T-helper 2 cell treated with Interferon-gamma antibody and Interleukin-4, amounts not matched to agents 5 μg/mL and 100 μg/mL, for 36 hours (primary cell): Measurements from ENCODE around the gene AP1S1.
"Not testable (repeated sequence)": the region's sequence is repeated elsewhere in the genome, so short reads cannot be mapped to it uniquely, and the experiment has no call there.

Source experiments
- DNase-seq: peaks from one replicate; pipeline ENCODE4 v3.0.0; 2021; ENCODE audit warnings: low spot score
- H3K27ac Mint-ChIP-seq: one replicate; pipeline ENCODE4 v1.8.0; 2021; ENCODE audit warnings: mild to moderate bottlenecking, mixed read lengths
- H3K27me3 Mint-ChIP-seq: one replicate; pipeline ENCODE4 v1.8.0; 2021; ENCODE audit warnings: low read depth, mixed read lengths
- H3K36me3 Mint-ChIP-seq: one replicate; pipeline ENCODE4 v1.8.0; 2021; ENCODE audit warnings: low read depth, mixed read lengths
- H3K4me1 Mint-ChIP-seq: one replicate; pipeline ENCODE4 v1.8.0; 2021; ENCODE audit warnings: low read depth, mixed read lengths
- H3K4me3 Mint-ChIP-seq: one replicate; pipeline ENCODE4 v1.8.0; 2022; ENCODE audit warnings: mild to moderate bottlenecking, moderate library complexity, mixed read lengths
- H3K9me3 Mint-ChIP-seq: one replicate; pipeline ENCODE4 v1.8.0; 2021; ENCODE audit warnings: mixed read lengths

The AP1S1 gene

GRCh38 chr7:101177644-101178043 is 23.4 kb downstream of the AP1S1 start:
- Mint-ChIP-seq H3K4me1 (peaks cover 8% of the 10 kb centered on the region), H3K27me3 (peaks cover 84% of the 10 kb centered on the region), H3K9me3 (no peaks in the 10 kb centered on the region), H3K36me3 (peaks cover 2% of the 10 kb centered on the region), H3K27ac (no peak overlapping the region), H3K4me3 (no peak overlapping the region)
- no peak for DNase-seq

- Mint-ChIP-seq H3K36me3 (no peaks in the 10 kb centered on the region), H3K4me3 (no peak overlapping the region), H3K27me3 (peaks cover 73% of the 10 kb centered on the region), H3K27ac (no peak overlapping the region), H3K9me3 (no peaks in the 10 kb centered on the region), H3K4me1 (peaks cover 4% of the 10 kb centered on the region)
- DNase-seq: no peak
These were observed 24.8 kb downstream of the AP1S1 start for GRCh38 chr7:101179117-101179516.

GRCh38 chr7:101179713-101180112 is 25.4 kb downstream of the AP1S1 start:
- DNase-seq: no peak
- Mint-ChIP-seq H3K4me1 (peaks cover 3% of the 10 kb centered on the region), H3K27me3 (peaks cover 68% of the 10 kb centered on the region), H3K4me3 (no peak overlapping the region), H3K27ac (no peak overlapping the region), H3K36me3 (no peaks in the 10 kb centered on the region), H3K9me3 (no peaks in the 10 kb centered on the region)

- H3K27me3 Mint-ChIP-seq: peaks cover 67% of the 10 kb centered on the region
- no peak within 1 kb of the TSS for H3K4me3 Mint-ChIP-seq
These were observed 26.0 kb downstream of the AP1S1 start, which contains the start of gene NAT16 for GRCh38 chr7:101180130-101180755. Gene NAT16, minus strand, starts transcription at chr7:101180293. Its CDS starts 5,486 bp downstream, at chr7:101174807.

GRCh38 chr7:101185258-101185839 is 31.1 kb downstream of the AP1S1 start:
- H3K9me3 Mint-ChIP-seq: no peaks in the 10 kb centered on the region
- H3K27ac Mint-ChIP-seq: no peak overlapping the region
- no peaks in the 10 kb centered on the region for H3K36me3 Mint-ChIP-seq
- peaks cover 2% of the 10 kb centered on the region for H3K4me1 Mint-ChIP-seq
- no peak for DNase-seq
- H3K27me3 Mint-ChIP-seq: peaks cover 29% of the 10 kb centered on the region
- H3K4me3 Mint-ChIP-seq: no peak overlapping the region

More at GRCh38 chr7:101180130-101180755, 26.0 kb downstream of the AP1S1 start, which contains the start of gene NAT16:
- no peaks in the 10 kb centered on the region for H3K36me3 Mint-ChIP-seq
- no peak within 1 kb of the TSS for H3K27ac Mint-ChIP-seq
- H3K9me3 Mint-ChIP-seq: no peaks in the 10 kb centered on the region
- no peak for DNase-seq
- peaks cover 3% of the 10 kb centered on the region for H3K4me1 Mint-ChIP-seq

- H3K27me3 Mint-ChIP-seq: peaks cover 22% of the 10 kb centered on the region
- DNase-seq: no peak
- no peak overlapping the region for H3K27ac Mint-ChIP-seq
- no peak overlapping the region for H3K4me3 Mint-ChIP-seq
- H3K36me3 Mint-ChIP-seq: no peaks in the 10 kb centered on the region
- H3K9me3 Mint-ChIP-seq: no peaks in the 10 kb centered on the region
- peaks cover 2% of the 10 kb centered on the region for H3K4me1 Mint-ChIP-seq
These were observed 31.9 kb downstream of the AP1S1 start for GRCh38 chr7:101186194-101186593.

GRCh38 chr7:101186844-101187428 is 32.7 kb downstream of the AP1S1 start:
- no peak overlapping the region for H3K4me3 Mint-ChIP-seq
- H3K27me3 Mint-ChIP-seq: peaks cover 20% of the 10 kb centered on the region
- no peak overlapping the region for H3K27ac Mint-ChIP-seq
- no peaks in the 10 kb centered on the region for H3K9me3 Mint-ChIP-seq
- H3K36me3 Mint-ChIP-seq: no peaks in the 10 kb centered on the region
- DNase-seq: no peak
- peaks cover 2% of the 10 kb centered on the region for H3K4me1 Mint-ChIP-seq

- Mint-ChIP-seq H3K36me3 (no peaks in the 10 kb centered on the region), H3K9me3 (no peaks in the 10 kb centered on the region)
These were observed 34.8 kb downstream of the AP1S1 start for GRCh38 chr7:101189109-101189508.

GRCh38 chr7:101195884-101196283 is 41.6 kb downstream of the AP1S1 start:
- Mint-ChIP-seq H3K27me3 (peaks cover 15% of the 10 kb centered on the region), H3K27ac (no peak overlapping the region), H3K9me3 (no peaks in the 10 kb centered on the region), H3K4me3 (no peak overlapping the region), H3K4me1 (peaks cover 2% of the 10 kb centered on the region), H3K36me3 (no peaks in the 10 kb centered on the region)
- DNase-seq: no peak

More at GRCh38 chr7:101189109-101189508, 34.8 kb downstream of the AP1S1 start:
- Mint-ChIP-seq H3K27me3 (peaks cover 11% of the 10 kb centered on the region), H3K4me3 (no peak overlapping the region), H3K27ac (no peak overlapping the region), H3K4me1 (no peaks in the 10 kb centered on the region)
- DNase-seq: no peak

GRCh38 chr7:101197991-101198390 is 43.7 kb downstream of the AP1S1 start:
- no peak for DNase-seq
- H3K4me1 Mint-ChIP-seq: peaks cover 3% of the 10 kb centered on the region
- no peaks in the 10 kb centered on the region for H3K9me3 Mint-ChIP-seq
- peaks cover 32% of the 10 kb centered on the region for H3K27me3 Mint-ChIP-seq
- H3K27ac Mint-ChIP-seq: no peak overlapping the region
- no peaks in the 10 kb centered on the region for H3K36me3 Mint-ChIP-seq
- no peak overlapping the region for H3K4me3 Mint-ChIP-seq

- no peak for DNase-seq
- peaks cover 33% of the 10 kb centered on the region for H3K27me3 Mint-ChIP-seq
- H3K9me3 Mint-ChIP-seq: no peaks in the 10 kb centered on the region
- peaks cover 3% of the 10 kb centered on the region for H3K4me1 Mint-ChIP-seq
- H3K36me3 Mint-ChIP-seq: no peaks in the 10 kb centered on the region
- H3K4me3 Mint-ChIP-seq: no peak overlapping the region
- no peak overlapping the region for H3K27ac Mint-ChIP-seq
These were observed 44.2 kb downstream of the AP1S1 start for GRCh38 chr7:101198476-101198875.

- H3K9me3 Mint-ChIP-seq, H3K4me1 Mint-ChIP-seq: not testable (repeated sequence)
- peaks cover 38% of the 10 kb centered on the region for H3K27me3 Mint-ChIP-seq
These were observed 45.2 kb downstream of the AP1S1 start for GRCh38 chr7:101199522-101199921.

GRCh38 chr7:101200504-101200861 is 46.2 kb downstream of the AP1S1 start:
- Mint-ChIP-seq H3K27me3 (peaks cover 35% of the 10 kb centered on the region), H3K4me3 (no peak overlapping the region), H3K4me1 (peaks cover 6% of the 10 kb centered on the region), H3K27ac (no peak overlapping the region), H3K9me3 (no peaks in the 10 kb centered on the region), H3K36me3 (no peaks in the 10 kb centered on the region)
- DNase-seq: no peak

More at GRCh38 chr7:101199522-101199921, 45.2 kb downstream of the AP1S1 start:
- not testable (repeated sequence) for H3K27ac Mint-ChIP-seq, H3K36me3 Mint-ChIP-seq, DNase-seq, H3K4me3 Mint-ChIP-seq

GRCh38 chr7:101200862-101201599 is 46.8 kb downstream of the AP1S1 start, which contains the start of gene MOGAT3:
Gene MOGAT3, minus strand, starts transcription at chr7:101201036. Its CDS starts 182 bp downstream, at chr7:101200854.
- DNase-seq: no peak
- Mint-ChIP-seq H3K27me3 (peaks cover 35% of the 10 kb centered on the region), H3K4me1 (peaks cover 6% of the 10 kb centered on the region), H3K9me3 (no peaks in the 10 kb centered on the region), H3K36me3 (peaks cover 1% of the 10 kb centered on the region), H3K27ac (no peak within 1 kb of the TSS), H3K4me3 (no peak within 1 kb of the TSS)
